CD4-positive, alpha-beta T cell treated with Interleukin-17A for 1 hour (primary cell): ENCODE results near the gene SUGCT.

Experiments
- DNase-seq: peaks from one replicate; pipeline ENCODE4 v3.0.0-alpha.2; 2020

SUGCT gene

DNA sequence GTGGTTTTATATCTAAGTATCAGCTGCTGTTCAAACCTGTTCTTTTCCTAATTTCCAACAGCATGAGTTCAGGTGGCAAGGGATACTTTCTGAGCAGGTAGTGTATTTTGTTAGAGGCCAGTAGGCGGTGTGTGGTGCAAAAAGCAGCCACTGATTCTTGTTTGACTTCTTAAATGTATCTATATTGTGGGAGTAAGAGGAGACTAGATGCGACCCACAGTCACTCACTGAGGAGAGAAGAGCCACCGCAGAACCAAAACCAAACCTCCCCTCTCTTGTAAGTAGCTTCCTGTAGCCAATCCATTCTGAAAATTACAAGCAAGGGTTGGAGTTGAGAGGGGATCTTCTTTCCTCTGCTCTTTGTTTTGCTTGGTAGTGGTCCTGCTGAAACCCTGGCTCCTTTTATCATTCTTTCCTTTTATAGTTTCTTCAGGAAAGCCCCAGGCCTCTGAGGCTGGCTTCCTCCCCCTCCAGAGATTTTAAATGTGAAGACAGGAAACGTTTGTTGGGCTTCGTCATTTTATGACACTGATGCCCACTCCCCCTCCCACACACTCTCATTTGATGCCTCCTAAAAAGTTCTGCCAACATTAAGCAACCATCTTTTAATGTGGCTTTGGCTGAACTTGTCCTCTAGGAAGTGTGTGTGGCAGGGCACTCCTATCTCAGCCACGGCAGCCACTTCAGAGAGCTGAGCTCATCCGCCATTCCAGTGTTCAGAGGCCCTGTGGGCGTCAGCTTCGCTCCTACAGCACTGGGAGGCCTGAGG lies 566.0 kb downstream of the SUGCT start:
- DNase-seq, result no peak

- no peak for DNase-seq
These were observed 567.2 kb downstream of the SUGCT start for GRCh38 chr7:40701836-40702551.

DNA sequence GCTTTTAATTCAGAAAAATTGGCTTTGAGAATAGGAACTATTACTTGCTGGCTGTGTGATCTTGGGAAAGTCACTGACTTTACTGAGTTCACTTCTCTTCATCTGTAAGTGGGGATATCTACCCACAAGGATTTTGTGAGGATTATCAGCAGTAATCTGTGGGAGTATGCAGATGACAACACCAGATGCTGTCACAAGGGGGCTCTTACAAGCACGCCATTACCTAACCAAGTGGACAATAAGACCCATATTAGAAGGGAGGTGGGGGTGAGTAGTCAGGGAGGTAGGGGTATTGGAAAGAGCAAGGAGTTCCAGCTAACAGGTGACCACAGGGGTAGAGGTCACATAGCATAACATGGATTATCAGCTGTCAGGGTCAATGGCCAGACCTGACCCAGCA lies 569.4 kb downstream of the SUGCT start:
- DNase-seq, result no peak

GRCh38 chr7:40706829-40707228 lies 572.0 kb downstream of the SUGCT start:
- DNase-seq, result no peak

GRCh38 chr7:40709062-40709964 lies 574.5 kb downstream of the SUGCT start:
- no peak for DNase-seq

- no peak for DNase-seq
These were observed 576.9 kb downstream of the SUGCT start for GRCh38 chr7:40711706-40712105.

DNA sequence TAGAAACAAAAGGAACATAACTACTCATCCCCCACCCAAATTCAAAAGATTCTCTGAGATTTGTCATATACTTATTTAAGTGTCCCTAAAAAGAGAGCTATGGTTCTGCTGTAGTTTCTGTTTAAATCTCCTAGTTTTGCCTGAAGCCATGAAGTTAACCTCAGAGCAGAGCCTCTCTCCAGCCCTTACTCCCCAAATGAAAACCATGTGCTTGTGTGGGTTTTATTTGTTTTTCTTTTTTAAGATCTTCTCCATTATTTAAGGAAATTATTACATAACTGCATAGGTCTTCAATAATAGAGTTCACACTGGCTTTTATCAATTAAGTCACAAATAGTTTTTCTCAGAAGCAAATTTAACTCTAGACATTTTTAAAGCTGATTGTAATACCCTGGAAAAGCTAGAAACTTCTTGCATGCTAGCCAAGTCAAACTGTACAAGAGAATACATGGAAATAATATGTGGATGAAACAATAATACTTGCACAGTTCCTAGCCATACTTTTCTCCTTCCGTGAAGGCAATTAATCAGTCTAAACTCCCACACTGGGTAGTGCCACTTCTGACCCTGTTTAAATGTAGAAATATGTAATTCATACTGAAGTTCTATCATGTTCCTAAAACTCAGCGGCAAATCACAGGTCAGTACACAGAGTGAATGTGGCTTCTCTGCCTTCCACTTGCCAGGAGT lies 579.7 kb downstream of the SUGCT start:
- no peak for DNase-seq

DNA sequence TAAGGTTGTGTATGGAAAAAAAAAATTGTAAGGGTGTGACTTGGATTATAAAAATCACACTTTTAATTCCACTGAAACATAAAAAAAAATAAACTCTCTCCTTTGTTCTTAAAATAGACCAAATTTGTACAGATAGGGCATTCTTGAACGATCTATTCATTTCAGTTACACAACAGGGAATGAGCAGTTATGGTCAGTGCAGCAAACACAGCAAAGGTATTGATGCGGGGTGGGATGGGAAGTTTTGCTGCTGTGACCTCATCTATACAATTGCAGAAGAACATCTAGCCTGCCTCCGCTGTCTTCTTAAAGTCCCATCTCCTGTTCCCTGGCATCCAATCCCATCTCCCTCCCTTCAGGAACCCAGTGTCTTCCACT lies 580.2 kb downstream of the SUGCT start:
- no peak for DNase-seq

GRCh38 chr7:40716052-40716451 lies 581.2 kb downstream of the SUGCT start:
- no peak for DNase-seq

GRCh38 chr7:40717242-40717641 lies 582.4 kb downstream of the SUGCT start:
- no peak for DNase-seq

DNA sequence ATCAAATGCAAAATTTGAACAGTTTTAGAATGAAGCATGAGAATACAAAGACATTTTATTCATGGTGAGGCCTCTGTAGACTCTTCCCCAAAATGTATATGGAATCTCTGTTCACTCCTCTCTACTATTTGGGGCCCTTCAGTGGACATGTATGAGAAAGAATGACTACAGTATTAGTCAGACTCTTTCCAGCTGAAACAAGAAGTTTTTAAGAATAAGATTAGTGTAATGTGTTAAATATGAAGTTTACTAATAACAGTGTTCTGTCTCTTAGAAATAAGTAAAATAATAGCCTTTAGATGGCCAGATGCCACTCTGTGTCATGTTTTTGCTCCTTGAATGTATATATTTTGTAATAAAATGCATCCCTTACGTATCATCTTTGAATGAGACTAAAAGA lies 585.6 kb downstream of the SUGCT start:
- DNase-seq, result no peak

DNA sequence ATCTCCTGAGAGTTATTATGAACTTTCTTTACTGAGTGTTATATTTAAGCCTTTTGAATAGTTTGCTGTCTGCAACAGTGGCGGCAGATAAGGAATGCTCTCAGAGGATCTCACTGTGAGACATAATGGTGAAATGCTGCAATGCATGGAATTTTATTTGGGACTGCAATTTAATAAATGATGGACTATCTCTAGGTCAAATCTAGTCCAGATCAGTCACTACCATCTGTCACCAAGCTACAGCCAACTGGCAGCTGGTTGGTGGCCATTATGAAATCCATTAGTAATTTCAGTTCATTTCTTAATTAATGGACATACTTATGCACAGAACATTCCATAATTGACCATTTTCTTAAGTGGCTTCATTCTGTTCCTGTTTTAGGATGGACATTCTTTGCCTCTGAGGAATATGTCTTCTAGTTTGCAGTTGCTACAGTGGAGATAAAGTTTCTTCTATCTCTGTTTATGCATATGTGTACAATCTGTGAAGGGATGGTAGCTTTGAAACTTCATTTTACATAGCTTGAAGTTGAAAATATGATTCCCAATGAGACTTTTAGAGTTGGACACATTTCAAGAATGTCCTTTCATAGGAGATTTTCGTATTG lies 586.6 kb downstream of the SUGCT start:
- DNase-seq, result no peak

DNA sequence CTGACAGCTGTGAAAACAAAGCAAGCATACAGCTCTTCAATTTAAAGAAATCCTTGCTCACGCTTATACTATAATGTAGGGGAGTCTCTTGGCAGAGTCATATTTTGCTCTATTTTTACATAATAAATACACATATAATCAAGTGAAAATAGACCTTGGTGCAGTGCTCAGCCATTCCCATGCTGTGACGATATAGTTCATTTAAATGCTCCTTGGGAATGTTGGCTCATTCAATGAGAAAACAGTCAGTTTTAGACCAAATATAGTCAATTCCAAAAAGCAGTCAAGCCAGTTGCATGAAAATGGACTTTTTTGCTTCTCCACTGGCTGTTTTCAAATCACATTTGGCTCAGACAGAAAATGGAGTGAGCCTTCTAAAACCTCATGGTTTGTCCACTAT lies 587.4 kb downstream of the SUGCT start:
- no peak for DNase-seq

DNA sequence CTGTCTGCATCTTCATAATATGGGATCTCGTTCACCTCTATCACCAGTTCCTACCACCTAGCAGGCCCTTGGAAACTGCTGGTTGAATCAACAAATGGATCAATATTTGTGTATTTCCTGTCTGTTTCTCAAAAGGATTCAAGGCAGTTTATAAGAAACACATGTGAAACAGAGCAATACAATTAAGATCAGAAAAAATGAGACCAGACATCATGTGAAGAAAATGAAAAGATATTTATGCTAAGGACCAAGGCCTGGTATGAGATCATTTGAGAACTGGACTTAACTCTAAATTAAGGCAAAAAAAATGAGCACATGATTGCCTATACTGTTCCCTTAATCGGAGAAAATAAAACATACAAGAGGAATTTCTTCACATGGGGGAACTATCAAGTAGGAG lies 589.0 kb downstream of the SUGCT start:
- no peak for DNase-seq

- DNase-seq, result no peak
These were observed 591.8 kb downstream of the SUGCT start for GRCh38 chr7:40726559-40726958.

DNA sequence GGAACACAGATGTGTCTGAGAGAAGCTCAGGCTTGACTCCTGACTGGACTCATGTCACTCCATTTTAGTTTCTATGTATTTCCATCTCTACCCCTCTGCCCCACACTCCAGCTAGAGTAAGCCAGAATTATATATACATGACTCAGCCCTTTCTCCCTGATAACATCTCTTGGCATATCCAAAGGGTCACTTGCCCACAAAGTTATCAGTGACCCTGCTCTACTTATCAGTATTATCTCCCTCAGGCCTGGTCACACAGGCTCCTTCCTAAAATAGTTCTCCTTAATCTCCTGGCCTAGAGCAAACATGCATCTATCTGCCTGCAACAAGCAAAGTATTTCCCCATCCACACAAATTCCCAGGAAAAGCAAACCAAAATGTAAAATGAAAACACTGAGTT lies 598.3 kb downstream of the SUGCT start:
- no peak for DNase-seq

DNA sequence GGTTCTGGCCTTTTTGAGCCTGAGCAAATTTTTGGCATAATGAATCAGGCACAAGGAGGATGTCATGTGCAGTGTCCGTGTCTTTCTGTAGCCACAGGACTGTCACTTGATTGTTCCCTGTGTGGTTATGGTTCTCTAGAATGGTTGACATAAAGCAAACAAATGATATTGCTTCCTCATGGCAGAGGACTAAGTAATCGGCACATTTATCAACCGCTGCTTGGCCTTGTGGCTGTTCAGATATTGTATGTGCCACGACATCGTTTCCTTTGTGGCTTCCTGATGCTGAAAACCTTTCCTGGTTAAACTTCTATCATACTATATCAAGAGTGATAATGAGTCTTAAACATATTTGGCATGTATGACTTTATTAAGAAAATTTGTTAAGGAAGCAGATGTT lies 598.8 kb downstream of the SUGCT start:
- no peak for DNase-seq

GRCh38 chr7:40739257-40739656 lies 604.5 kb downstream of the SUGCT start:
- DNase-seq, result no peak

- no peak for DNase-seq
These were observed 607.5 kb downstream of the SUGCT start for GRCh38 chr7:40742270-40742669.

DNA sequence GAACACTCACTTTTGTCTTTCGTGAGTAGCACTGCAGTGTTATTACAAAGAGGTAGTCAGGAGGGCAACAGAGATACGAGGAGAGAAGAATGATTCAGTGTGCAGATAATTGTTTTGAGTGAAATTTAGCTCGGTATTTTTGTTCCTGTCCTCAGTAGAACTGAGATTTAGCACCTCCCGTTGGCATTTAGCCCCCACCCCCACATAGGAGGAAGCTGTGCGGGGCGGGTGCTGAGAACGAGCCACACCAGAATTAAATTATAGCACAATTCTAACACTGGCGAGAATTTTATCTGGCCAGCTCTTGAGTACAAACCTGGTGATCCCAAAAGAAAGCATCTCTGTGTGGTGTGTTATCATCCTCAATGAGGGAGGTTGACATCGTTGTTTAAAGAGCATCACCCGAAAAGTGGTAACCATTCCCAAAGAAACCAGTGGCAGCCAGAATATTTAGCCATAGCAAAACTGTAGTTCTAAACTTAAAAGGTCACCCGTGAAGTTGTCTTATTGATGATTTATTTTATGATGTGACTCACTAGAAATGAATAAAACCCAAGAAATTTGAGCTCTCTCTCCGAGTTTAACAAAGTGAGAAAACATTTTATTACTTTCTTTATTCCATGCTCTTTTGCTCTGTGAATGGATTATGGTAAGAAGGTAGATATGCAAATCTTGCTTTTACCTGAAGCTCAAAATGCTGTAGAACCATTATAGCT lies 612.2 kb downstream of the SUGCT start:
- no peak for DNase-seq

DNA sequence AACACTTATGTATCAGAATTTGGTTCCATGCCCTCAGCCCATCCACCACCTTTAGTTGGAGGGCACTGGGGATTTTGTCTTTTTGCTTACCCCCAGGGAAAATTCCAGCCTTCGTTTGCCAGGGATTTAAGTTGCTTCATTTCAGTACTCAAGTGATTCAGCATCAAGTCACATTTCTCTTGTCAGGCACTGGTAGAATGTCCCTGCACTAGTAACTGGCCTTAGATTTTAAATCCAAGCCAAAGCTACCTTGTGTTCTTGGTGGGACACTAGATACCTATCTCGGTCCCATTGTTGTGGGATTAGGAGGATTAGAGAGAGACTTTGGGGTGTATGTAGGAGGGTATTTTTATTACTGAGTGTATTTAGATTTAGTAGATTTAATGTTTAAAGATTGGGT lies 613.1 kb downstream of the SUGCT start:
- no peak for DNase-seq

DNA sequence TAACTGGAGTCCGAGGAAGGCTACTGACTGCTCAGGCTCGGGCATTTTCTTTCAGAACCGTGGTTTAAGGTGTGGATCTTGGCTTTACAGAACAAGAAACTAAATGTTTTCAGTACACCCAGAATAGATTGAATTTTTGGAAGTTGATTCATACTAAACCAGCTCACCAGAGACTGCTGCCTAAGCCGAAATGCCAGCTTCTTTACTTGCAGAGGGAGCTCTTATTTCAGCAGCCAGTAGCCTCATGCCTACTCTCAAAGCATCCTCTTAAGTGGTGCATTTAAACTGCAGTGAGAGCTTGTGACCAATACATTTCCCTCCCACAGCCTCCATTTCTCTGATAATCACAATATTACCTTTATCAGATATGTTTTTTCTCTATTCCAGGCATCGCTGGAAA lies 615.1 kb downstream of the SUGCT start:
- DNase-seq, result no peak
